ENCODE measurements around the gene NBPF26.
"Not testable (repeated sequence)": the region's sequence is repeated elsewhere in the genome, so short reads cannot be mapped to it uniquely, and the experiment has no call there.

GRCh38 chr1:120844186-120844944, 120.6 kb downstream of the NBPF26 start:
- TF ChIP-seq, protein P1, sequence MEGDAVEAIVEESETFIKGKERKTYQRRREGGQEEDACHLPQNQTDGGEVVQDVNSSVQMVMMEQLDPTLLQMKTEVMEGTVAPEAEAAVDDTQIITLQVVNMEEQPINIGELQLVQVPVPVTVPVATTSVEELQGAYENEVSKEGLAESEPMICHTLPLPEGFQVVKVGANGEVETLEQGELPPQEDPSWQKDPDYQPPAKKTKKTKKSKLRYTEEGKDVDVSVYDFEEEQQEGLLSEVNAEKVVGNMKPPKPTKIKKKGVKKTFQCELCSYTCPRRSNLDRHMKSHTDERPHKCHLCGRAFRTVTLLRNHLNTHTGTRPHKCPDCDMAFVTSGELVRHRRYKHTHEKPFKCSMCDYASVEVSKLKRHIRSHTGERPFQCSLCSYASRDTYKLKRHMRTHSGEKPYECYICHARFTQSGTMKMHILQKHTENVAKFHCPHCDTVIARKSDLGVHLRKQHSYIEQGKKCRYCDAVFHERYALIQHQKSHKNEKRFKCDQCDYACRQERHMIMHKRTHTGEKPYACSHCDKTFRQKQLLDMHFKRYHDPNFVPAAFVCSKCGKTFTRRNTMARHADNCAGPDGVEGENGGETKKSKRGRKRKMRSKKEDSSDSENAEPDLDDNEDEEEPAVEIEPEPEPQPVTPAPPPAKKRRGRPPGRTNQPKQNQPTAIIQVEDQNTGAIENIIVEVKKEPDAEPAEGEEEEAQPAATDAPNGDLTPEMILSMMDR (tag by site-specific recombination; IDR thresholded peaks at IDR 0.05): not testable (repeated sequence)
- not testable (repeated sequence) for TF ChIP-seq ZNF24, ZNF658, ZNF837 (tag by site-specific recombination; IDR thresholded peaks at IDR 0.05)
- TF ChIP-seq, protein P2, sequence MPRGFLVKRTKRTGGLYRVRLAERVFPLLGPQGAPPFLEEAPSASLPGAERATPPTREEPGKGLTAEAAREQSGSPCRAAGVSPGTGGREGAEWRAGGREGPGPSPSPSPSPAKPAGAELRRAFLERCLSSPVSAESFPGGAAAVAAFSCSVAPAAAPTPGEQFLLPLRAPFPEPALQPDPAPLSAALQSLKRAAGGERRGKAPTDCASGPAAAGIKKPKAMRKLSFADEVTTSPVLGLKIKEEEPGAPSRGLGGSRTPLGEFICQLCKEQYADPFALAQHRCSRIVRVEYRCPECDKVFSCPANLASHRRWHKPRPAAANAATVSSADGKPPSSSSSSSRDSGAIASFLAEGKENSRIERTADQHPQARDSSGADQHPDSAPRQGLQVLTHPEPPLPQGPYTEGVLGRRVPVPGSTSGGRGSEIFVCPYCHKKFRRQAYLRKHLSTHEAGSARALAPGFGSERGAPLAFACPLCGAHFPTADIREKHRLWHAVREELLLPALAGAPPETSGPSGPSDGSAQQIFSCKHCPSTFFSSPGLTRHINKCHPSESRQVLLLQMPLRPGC (tag by site-specific recombination; IDR thresholded peaks at IDR 0.05): not testable (repeated sequence)

Data from HEK293 (cell line).